ENCODE data around the gene RCHY1.

Gene RCHY1

DNA sequence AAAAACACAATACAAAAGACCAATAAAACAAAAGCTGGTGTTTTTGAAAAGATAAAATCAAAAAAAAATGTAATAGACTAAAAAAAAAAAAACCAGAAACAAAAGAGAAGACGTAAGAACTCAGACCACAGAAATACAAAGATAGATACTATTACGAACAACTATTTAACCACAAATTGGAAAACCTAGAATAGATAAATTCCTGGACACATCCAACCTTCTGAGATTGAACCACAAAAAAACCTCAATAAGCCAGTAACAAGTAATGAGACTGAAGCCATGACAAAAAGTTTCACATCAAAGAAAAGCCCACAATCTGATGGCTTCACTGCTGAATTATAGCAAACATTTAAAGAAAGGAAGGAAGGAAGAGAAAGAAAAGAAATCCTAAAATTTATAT is 16.2 kb downstream of the RCHY1 start:
- H3K4me3 ChIP-seq (ENCODE audit: low read length), result no peak overlapping the region

GRCh38 chr4:75497133-75497532 is 17.1 kb downstream of the RCHY1 start:
- TF ChIP-seq, protein P1, sequence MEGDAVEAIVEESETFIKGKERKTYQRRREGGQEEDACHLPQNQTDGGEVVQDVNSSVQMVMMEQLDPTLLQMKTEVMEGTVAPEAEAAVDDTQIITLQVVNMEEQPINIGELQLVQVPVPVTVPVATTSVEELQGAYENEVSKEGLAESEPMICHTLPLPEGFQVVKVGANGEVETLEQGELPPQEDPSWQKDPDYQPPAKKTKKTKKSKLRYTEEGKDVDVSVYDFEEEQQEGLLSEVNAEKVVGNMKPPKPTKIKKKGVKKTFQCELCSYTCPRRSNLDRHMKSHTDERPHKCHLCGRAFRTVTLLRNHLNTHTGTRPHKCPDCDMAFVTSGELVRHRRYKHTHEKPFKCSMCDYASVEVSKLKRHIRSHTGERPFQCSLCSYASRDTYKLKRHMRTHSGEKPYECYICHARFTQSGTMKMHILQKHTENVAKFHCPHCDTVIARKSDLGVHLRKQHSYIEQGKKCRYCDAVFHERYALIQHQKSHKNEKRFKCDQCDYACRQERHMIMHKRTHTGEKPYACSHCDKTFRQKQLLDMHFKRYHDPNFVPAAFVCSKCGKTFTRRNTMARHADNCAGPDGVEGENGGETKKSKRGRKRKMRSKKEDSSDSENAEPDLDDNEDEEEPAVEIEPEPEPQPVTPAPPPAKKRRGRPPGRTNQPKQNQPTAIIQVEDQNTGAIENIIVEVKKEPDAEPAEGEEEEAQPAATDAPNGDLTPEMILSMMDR (IDR thresholded peaks at IDR 0.05; ENCODE audit: insufficient read depth, low read depth, low read length, missing control alignments), result no peak
- DNase-seq (ENCODE audit: low read depth), result peak; percentile 29
- no peak overlapping the region for H3K4me3 ChIP-seq (ENCODE audit: low read length)

More for the DNA sequence above, 16.2 kb downstream of the RCHY1 start:
- TF ChIP-seq, protein P1 (IDR thresholded peaks at IDR 0.05; ENCODE audit: insufficient read depth, low read depth, low read length, missing control alignments), result no peak
- no peak for DNase-seq (ENCODE audit: low read depth)

GRCh38 chr4:75496406-75496805 is 17.8 kb downstream of the RCHY1 start:
- TF ChIP-seq, protein P1 (IDR thresholded peaks at IDR 0.05; ENCODE audit: insufficient read depth, low read depth, low read length, missing control alignments), result no peak
- DNase-seq (ENCODE audit: low read depth), result no peak
- H3K4me3 ChIP-seq (ENCODE audit: low read length), result no peak overlapping the region

DNA sequence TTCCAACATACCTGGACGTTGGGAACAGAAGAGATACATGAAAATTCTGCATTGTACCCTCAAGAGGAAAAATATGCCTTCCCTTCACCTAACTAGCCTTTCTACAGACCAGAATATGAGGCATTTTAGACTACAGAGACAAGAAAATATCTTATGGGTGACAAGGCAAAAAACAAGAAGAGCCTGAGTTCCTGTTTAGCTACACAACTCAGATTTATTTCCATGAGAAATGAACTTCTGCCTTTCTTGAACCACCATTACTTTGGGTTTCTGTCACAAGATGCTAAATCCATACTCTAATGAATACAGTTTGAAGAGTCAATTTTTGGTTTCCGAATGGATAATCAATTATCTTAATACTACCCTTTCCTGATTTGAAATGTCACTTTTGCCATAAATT is 18.7 kb downstream of the RCHY1 start:
- no peak overlapping the region for H3K4me3 ChIP-seq (ENCODE audit: low read length)
- no peak for DNase-seq (ENCODE audit: low read depth)
- TF ChIP-seq, protein P1 (IDR thresholded peaks at IDR 0.05; ENCODE audit: insufficient read depth, low read depth, low read length, missing control alignments), result no peak

- peak; percentile 65 for DNase-seq (ENCODE audit: low read depth)
- no peak overlapping the region for H3K4me3 ChIP-seq (ENCODE audit: low read length)
- TF ChIP-seq, protein P1 (IDR thresholded peaks at IDR 0.05; ENCODE audit: insufficient read depth, low read depth, low read length, missing control alignments), result no peak
Measured at GRCh38 chr4:75494563-75494962, 19.6 kb downstream of the RCHY1 start.

GRCh38 chr4:75490155-75490554 is 24.0 kb downstream of the RCHY1 start:
- peak; percentile 26 for DNase-seq (ENCODE audit: low read depth)
- no peak overlapping the region for H3K4me3 ChIP-seq (ENCODE audit: low read length)
- TF ChIP-seq, protein P1 (IDR thresholded peaks at IDR 0.05; ENCODE audit: insufficient read depth, low read depth, low read length, missing control alignments), result no peak

GRCh38 chr4:75484190-75484589 is 30.0 kb downstream of the RCHY1 start:
- H3K4me3 ChIP-seq (ENCODE audit: low read length), result no peak overlapping the region
- no peak for DNase-seq (ENCODE audit: low read depth)
- TF ChIP-seq, protein P1 (IDR thresholded peaks at IDR 0.05; ENCODE audit: insufficient read depth, low read depth, low read length, missing control alignments), result no peak
